Measurements from ENCODE around the gene ACSM2B.
"Not testable (repeated sequence)": the region's sequence is repeated elsewhere in the genome, so short reads cannot be mapped to it uniquely, and the experiment has no call there.

The ACSM2B gene

GRCh38 chr16:20568404-20568803 lies 7.8 kb downstream of the ACSM2B start:
- H3K27ac ChIP-seq: no peak overlapping the region
- H3K4me3 ChIP-seq (ENCODE audit: low read depth, low read length): no peak overlapping the region
- in situ Hi-C loops (cut with HindIII; ENCODE audit: low pct_ligation_motif_present, low sequenced_read_pairs): no loop called here
- no peaks in the 10 kb centered on the region for H3K27me3 ChIP-seq (replicated peaks)
- no peak for TF ChIP-seq CTCF (IDR thresholded peaks at IDR 0.05; ENCODE audit: low read depth, low read length, missing control alignments)
- H3K36me3 ChIP-seq (replicated peaks): no peaks in the 10 kb centered on the region
- DNase-seq: no peak

- Histone ChIP-seq H3K36me3 (replicated peaks) (no peaks in the 10 kb centered on the region), H3K27me3 (replicated peaks) (no peaks in the 10 kb centered on the region), H3K4me3 (ENCODE audit: low read depth, low read length) (no peak overlapping the region), H3K27ac (no peak overlapping the region)
- DNase-seq: no peak
- no peak for TF ChIP-seq CTCF (IDR thresholded peaks at IDR 0.05; ENCODE audit: low read depth, low read length, missing control alignments)
- in situ Hi-C loops (cut with HindIII; ENCODE audit: low pct_ligation_motif_present, low sequenced_read_pairs): no loop called here
Measured at GRCh38 chr16:20566864-20567263, 9.3 kb downstream of the ACSM2B start.

- H3K27ac ChIP-seq; H3K4me3 ChIP-seq (ENCODE audit: low read depth, low read length); in situ Hi-C loops (cut with HindIII; ENCODE audit: low pct_ligation_motif_present, low sequenced_read_pairs); H3K27me3 ChIP-seq (replicated peaks); DNase-seq; H3K36me3 ChIP-seq (replicated peaks): not testable (repeated sequence)
Measured at GRCh38 chr16:20565334-20565733, 10.8 kb downstream of the ACSM2B start.

- DNase-seq; H3K4me3 ChIP-seq (ENCODE audit: low read depth, low read length); in situ Hi-C loops (cut with HindIII; ENCODE audit: low pct_ligation_motif_present, low sequenced_read_pairs); H3K27me3 ChIP-seq (replicated peaks); H3K36me3 ChIP-seq (replicated peaks); H3K27ac ChIP-seq: not testable (repeated sequence)
Measured at GRCh38 chr16:20564218-20564617, 11.9 kb downstream of the ACSM2B start.

GRCh38 chr16:20555628-20556027 lies 20.5 kb downstream of the ACSM2B start:
- H3K27ac ChIP-seq; in situ Hi-C loops (cut with HindIII; ENCODE audit: low pct_ligation_motif_present, low sequenced_read_pairs); H3K4me3 ChIP-seq (ENCODE audit: low read depth, low read length); H3K36me3 ChIP-seq (replicated peaks); H3K27me3 ChIP-seq (replicated peaks); DNase-seq: not testable (repeated sequence)

GRCh38 chr16:20554689-20555088 lies 21.5 kb downstream of the ACSM2B start:
- DNase-seq; H3K36me3 ChIP-seq (replicated peaks); H3K27ac ChIP-seq; in situ Hi-C loops (cut with HindIII; ENCODE audit: low pct_ligation_motif_present, low sequenced_read_pairs); H3K27me3 ChIP-seq (replicated peaks); H3K4me3 ChIP-seq (ENCODE audit: low read depth, low read length): not testable (repeated sequence)

- H3K27ac ChIP-seq; H3K36me3 ChIP-seq (replicated peaks); H3K27me3 ChIP-seq (replicated peaks); DNase-seq; in situ Hi-C loops (cut with HindIII; ENCODE audit: low pct_ligation_motif_present, low sequenced_read_pairs); H3K4me3 ChIP-seq (ENCODE audit: low read depth, low read length): not testable (repeated sequence)
Measured at GRCh38 chr16:20553493-20553892, 22.7 kb downstream of the ACSM2B start.

- H3K27me3 ChIP-seq (replicated peaks); in situ Hi-C loops (cut with HindIII; ENCODE audit: low pct_ligation_motif_present, low sequenced_read_pairs); DNase-seq; H3K36me3 ChIP-seq (replicated peaks); H3K27ac ChIP-seq; H3K4me3 ChIP-seq (ENCODE audit: low read depth, low read length): not testable (repeated sequence)
Measured at GRCh38 chr16:20546951-20547350, 29.2 kb downstream of the ACSM2B start.

GRCh38 chr16:20546278-20546853 lies 29.8 kb downstream of the ACSM2B start:
- H3K27me3 ChIP-seq (replicated peaks); DNase-seq; H3K36me3 ChIP-seq (replicated peaks); H3K4me3 ChIP-seq (ENCODE audit: low read depth, low read length); H3K27ac ChIP-seq; in situ Hi-C loops (cut with HindIII; ENCODE audit: low pct_ligation_motif_present, low sequenced_read_pairs): not testable (repeated sequence)

- H3K36me3 ChIP-seq (replicated peaks); H3K27me3 ChIP-seq (replicated peaks); DNase-seq; H3K27ac ChIP-seq; H3K4me3 ChIP-seq (ENCODE audit: low read depth, low read length); in situ Hi-C loops (cut with HindIII; ENCODE audit: low pct_ligation_motif_present, low sequenced_read_pairs): not testable (repeated sequence)
Measured at GRCh38 chr16:20540603-20541316, 35.4 kb downstream of the ACSM2B start.

Measured in brain microvascular endothelial cell (primary cell).